ENCODE data around the gene FAM234A.
"Not testable (repeated sequence)": the region's sequence is repeated elsewhere in the genome, so short reads cannot be mapped to it uniquely, and the experiment has no call there.

GRCh38 chr16:230351-230750 is 4.3 kb upstream of the FAM234A start:
- TF ChIP-seq CTCF (IDR thresholded peaks at IDR 0.05; ENCODE audit: insufficient read depth, low read length, poor library complexity, severe bottlenecking); EZH2phosphoT487 (conservative IDR thresholded peaks at IDR 0.05; ENCODE audit: low read length): not testable (repeated sequence)
